DLD1 (cell line): ENCODE results near the gene TNFAIP8L1.
"Not testable (repeated sequence)": the region's sequence is repeated elsewhere in the genome, so short reads cannot be mapped to it uniquely, and the experiment has no call there.

Experiments
- in situ Hi-C: cut with HindIII; loops from 2 replicates; pipeline ENCODE4 v1.10.0; 2017; ENCODE audit warnings: low sequenced_read_pairs

The TNFAIP8L1 gene

DNA sequence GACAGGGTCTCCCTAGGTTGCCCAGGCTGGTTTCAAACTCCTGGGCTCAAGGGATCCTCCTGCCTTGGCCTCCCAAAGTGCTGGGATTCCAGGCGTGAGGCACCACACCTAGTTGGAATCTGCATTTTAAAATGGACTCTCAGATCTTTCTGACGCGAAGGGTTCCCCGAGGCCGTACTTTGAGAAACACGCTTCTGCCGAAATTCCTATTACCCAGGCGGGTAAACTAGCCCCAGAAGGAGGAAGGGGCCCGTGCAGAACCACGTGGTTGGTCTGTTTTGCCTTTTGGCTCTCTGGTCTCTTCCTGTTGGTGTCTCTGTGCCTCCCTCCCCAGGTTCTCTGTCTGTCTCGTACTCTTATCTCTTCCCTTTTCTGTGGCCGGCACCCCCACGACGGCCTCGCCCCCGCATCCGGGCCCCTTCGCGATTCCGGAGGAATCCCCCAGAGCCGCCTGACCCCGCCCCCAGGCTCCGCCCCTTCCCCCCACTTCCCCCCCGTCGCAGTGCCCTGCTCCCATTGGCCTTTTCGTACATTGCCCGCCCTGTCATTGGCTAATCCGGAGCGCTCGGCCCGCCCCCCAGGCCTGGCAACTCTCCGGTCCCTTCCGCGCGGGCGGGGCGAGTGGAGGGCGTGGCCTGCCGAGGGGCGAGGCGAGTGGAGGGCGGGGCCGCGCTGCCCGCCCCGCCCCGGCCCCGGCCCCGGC lies at the start of gene TNFAIP8L1:
Gene TNFAIP8L1 (plus strand): TSS at position 689 of the 703 bp plus-strand sequence. CDS start 12,354 bp downstream, outside the sequence.
- in situ Hi-C loops: no loop called here

DNA sequence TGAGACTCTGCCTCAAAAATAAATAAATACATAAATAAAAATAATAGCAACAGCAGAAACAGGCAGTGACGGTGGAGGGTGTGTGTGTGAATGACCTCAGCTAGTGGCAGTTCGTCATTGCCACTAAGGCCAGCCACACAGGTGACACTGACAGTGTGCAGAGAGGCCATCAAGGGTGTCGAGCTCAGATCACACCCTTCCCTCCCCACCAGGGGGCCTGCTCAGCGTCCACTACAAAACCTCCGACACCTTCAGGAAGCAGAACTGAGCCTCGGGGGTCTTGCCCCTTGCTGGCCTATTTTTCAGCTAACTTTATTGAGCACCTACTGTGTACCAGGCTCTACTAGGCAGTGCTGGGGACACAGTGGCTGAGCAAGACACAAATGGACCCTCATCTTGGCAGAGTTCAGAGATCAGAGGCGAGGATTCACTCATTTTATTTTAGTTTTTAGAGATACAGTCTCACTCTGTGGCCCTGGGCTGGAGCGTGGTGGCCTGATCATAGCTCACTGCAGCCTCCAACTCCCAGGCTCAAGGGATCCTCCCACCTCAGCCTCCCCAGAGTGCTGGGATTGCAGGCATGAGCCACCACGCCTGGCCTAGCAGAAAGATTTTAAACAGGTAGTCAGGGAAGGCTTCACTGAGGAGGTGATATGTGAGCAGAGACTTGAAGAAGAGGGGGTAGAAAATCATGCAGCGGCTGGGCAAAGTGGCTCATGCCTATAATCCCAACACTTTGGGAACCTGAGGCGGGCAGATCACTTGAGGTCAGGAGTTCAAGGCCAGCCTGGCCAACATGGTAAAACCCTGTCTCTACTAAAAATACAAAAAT lies 49.5 kb upstream of the TNFAIP8L1 start:
- in situ Hi-C loops: no loop called here

DNA sequence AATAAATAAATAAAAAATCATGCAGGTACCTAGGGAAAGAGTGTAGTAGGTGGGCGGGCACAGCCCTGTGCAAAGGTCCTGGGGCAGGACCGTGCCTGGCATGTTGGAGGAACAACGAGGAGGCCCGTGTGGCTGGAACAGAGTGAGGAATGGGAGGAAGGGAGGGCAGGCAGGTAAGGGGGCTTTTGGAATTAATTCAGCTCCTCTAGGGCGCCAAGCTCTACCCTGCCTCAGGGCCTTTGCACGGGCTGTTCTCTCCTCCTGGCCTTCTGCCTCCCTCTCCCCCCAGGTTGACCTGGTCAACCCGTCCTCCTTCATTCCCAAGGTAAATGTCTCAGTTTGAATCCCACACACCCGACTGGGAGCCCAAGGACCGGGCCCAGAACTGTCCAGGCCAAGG lies 48.8 kb upstream of the TNFAIP8L1 start:
- in situ Hi-C loops: no loop called here

DNA sequence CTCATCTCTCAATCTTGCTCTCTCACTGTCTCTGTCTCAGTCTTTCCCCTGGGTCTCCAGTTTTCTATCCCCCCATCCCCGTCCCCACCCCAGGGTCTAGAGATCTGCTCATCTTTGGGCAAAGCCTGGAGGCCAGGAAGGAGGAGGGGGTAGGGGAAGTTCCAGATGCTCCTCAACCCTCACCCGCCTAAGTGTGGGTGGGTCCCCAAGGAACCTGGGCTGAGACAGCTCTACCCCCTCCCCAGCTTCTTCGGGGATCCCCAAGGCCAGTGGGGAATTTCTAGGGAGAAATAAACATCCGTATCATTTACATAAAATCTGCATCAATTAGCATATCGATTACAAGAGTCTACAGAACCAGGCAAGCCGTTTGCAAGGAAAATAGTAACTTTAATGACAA lies 48.0 kb upstream of the TNFAIP8L1 start:
- in situ Hi-C loops: no loop called here

DNA sequence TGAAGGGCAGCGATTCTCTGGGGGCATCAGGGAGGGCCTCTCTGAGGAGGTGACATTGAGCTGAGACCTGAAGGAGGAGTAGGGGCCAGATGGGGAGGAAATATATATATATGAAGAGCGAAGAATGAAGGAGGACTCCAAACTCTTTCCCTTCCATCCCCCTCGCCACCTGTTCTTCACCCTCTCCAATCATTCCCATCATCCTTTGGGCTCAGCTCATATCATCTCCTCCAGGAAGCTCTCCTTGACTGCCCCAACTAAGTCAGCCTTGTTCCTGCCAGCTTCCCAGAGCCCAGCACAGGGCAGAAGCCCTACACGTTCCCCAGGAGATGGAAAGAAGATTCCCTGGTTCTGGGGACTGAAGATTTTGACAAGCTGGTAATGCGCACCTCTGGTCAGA lies 46.9 kb upstream of the TNFAIP8L1 start:
- in situ Hi-C loops: no loop called here

DNA sequence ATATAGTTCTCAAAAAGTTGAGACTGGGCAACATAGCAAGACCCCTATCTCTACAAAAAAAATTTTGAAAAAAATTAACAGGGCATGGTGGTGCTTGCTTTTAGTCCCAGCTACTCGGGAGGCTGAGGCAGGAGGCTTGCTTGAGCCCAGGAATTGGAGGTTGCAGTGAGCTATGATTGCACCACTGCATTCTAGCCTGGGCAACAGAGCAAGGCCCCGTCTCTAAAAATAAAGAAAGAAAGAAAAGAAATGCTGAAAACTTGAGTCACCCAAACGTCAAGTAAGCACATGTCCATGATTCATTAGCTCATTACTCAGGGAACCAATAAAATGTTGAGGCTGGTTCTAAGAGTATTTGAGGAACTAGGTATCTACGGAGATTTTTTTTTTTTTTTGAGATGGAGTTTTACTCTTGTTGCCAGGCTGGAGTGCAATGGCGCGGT lies 45.9 kb upstream of the TNFAIP8L1 start:
- in situ Hi-C loops: no loop called here

DNA sequence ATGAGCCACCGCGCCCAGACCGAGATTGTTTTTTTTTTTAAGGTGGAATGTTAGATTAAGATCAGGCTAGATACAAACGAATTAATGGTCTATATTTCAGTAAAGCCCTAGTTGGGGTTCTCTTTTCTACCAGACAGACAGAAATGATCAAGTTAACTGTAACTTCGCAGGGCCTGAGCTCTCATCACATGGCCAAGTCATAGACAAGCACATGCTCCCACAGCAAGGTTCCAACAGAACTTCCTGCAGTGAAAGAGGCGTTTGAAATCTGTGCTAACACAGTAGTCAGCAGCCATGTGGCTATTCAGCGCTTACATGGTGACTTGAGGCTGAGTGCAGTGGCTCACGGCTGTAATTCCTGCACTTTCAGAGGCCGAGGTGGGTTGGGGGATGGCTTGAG lies 45.1 kb upstream of the TNFAIP8L1 start:
- in situ Hi-C loops: no loop called here

DNA sequence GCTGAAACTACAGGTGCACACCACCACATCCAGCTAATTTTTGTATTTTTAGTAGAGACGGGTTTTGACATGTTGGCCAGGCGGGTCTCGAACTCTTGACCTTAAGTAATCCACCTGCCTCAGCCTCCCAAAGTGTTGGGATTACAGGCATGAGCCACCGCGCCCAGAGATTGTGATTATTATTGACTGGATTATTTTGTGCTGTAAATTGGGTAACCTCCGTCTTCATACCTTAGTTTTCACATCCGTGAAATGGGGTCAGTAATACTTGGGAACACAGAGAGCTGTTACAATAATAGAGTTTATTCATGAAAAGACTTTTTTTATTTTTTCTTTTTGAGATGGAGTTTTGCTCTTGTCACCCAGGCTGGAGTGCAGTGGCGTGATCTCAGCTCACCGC lies 44.2 kb upstream of the TNFAIP8L1 start:
- in situ Hi-C loops: not testable (repeated sequence)

DNA sequence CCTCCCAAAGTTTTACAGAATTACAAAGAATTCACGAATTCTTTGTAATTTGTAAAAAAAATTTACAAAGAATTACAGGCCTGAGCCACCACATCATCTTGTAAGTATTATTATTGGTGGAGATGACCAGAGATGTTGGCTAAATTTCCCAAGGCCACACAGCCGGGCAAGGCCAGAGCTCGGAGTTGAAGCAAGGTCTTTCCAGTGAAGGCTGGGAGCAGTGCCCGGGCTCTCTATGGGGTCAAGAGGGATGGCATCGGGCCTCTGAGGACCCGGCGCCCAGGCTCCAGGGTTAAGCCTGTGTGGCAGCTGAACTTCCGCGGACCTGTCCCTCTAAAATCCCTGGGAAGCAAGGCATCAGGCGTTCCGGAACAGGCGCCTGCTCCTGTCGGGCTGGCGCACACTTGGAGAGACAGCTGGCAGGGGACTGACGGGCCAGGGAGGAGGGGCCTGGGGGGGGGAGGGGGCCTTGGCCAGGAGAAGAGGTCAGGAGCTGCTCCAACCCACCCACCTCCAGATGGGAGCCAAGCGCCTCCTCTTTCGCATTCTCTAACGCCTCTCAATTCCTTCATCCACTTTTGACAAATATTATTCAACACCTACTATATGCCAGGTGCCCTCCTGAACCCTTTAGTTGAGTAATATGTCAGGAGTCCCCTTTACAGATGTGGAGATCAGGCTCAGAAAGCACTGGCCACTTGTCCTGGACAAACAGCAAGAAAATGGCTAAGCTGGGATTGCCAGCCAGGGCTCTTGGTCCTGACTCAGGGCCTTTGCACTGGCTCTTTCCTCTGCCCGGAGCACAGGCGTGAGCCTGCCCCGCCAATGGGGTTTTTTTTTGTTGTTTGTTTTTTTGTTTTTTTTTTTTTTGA lies 43.0 kb upstream of the TNFAIP8L1 start:
- in situ Hi-C loops: no loop called here

DNA sequence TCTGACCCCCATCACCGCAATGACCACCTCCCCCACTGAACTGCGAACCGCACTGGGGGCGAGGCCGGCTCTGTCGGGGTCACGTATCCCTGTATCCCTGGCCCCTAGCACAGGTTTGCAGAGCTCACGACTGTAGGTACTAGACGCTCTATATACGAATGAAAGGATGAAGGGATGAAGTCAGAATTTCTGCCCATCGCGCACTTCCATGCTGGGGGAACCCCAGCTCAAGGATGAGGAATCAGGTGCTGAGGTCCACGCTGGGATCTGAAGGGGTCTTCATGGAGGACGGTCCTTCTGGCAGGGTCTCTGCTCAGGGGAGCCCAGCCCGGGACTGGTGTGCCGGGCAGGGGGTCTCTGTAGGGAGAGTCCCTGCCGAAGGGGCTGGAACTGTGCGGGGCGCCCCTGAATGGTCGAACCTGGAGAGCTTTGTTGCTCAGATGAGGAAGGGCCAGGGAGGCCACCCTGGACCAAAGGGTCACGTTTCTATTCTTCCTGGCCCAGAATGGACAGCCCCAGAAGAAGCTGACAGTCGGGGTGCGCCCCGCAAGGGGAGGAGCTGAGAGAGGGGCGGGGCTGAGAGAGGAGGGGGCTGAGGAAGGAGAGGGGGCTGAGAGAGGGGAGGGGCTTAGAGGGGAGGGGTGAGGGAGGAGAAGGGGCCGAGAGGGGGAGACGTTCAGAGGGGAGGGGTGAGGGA lies 41.9 kb upstream of the TNFAIP8L1 start:
- in situ Hi-C loops: no loop called here

DNA sequence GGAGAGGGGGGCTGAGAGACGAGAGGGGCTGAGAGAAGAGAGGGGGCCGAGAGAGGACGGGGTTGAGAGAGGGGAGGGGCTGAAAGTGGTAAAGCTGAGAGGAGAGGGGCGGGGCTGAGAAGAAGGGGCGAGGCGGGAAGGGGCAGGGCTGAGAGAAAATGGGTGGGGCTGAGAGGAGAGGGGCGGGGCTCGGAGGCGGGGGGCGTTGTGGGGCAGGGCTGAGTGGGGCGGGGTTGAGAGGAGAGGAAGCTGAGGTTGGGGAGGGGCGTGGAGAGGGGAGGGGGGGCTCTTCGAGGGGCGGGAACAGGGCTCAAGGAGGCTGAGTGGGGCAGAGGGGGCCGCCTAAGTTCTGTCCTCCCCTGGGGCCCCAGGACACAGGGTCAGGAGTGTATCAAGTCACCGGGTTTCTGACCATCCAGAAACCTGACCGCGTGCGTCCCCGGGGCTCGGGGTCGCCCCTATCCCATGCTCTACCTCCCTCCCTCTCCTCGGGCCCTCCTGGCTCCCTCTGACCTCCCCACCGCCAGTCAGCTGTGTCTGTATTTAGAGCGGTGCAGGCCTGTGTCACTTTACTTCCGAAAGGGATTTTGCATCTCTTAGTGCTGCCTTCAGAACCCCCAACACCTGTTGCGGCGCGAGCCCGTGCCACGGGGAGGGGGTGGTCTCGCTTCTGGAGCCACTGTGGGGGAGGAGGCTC lies 41.2 kb upstream of the TNFAIP8L1 start:
- in situ Hi-C loops: no loop called here

DNA sequence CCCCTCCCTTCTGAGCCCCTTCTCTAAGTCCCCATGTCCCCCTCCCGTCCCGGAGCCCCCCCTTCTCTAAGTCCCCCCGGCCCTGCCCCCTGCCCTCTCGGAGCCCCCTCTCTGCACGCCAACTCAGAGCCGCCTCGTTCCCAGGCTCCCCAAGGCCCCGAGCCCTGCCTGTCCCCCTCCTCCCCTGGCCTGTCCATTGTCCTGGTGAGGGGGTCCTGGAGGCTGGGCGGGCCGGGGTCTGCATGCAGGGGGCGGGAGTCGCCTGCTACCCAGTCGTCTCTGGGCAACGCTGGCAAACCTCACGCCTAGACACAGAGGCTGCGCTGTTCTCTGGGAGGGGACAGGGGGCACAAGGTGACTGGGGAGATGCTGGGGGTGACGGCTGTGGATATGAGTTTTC lies 40.6 kb upstream of the TNFAIP8L1 start:
- in situ Hi-C loops: no loop called here

DNA sequence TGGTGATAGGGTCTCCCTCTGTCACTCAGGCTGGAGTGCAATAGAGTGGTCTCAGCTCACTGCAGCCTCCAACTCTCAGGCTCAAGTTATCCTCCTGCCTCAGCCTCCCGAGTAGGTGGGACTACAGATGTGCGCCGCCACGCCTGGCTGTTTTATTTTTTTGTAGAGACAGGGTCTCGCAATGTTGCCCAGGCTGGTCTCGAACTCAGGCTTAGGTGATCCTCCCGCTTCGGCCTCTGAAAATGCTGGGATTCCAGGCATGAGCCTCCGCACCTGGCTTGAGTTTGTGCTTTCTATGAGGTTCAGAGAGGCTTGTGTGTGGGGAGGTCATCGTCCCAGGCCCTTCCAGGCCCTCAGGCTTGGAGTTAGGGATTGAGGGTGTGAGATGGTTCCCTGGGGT lies 39.2 kb upstream of the TNFAIP8L1 start:
- in situ Hi-C loops: no loop called here

DNA sequence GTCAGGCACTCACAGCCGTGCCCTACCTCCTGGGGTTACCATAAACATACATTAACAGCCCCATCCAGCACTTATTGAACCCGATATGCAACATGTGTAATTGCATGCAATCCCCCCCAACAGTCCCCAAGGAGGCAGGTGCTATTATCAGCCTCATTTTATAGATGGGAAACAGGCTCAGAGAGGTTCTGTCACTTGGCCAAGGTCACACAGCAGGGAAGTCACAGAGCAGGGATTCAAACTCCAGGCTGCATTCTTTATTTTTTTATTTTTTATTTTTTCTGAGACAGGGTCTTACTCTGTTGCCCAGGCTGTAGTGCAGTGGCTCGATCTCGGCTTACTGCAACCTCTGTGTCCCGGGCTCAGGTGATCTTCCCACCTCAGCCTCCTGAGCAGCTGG lies 38.4 kb upstream of the TNFAIP8L1 start:
- in situ Hi-C loops: no loop called here

DNA sequence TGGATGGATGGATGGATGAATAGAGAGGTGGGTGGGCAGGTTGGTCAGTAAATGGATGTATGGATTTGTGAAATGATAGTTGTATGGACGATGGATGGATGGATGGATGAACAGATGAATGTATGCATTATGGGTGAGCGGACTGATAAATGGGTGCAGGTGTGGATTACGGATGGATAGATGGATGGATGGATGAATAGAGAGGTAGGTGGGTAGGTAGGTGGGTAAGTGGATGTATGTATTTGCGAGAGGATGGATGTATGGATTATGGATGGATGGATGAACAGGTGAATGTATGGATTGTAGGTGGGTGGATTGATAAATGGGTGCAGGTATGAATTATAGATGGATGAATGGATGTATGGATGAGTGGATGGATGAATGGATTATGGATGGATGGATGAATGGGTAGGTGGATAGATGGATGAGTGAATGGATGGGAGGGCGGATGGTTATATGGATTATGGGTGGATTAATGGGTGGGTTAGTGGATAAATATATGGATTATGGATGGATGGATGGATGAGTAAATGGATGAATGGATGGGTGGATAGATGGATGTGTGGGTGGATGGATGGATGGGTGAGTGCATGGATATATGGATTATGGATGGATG lies 37.0 kb upstream of the TNFAIP8L1 start:
- in situ Hi-C loops: no loop called here

DNA sequence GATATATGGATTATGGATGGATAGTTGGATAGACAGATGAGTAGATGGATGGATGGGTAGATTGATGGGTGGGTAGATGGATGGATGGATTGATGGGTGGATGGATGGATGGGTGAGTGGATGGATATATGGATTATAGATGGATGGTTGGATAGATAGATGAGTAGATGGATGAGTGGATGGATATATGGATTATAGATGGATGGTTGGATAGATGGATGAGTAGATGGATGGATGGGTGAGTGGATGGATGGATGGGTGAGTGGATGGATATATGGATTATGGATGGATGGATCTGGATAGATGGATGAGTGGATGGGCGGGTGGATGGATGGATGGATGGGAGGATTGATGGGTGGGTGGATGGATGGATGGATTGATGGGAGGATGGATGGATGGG lies 36.4 kb upstream of the TNFAIP8L1 start:
- in situ Hi-C loops: no loop called here

DNA sequence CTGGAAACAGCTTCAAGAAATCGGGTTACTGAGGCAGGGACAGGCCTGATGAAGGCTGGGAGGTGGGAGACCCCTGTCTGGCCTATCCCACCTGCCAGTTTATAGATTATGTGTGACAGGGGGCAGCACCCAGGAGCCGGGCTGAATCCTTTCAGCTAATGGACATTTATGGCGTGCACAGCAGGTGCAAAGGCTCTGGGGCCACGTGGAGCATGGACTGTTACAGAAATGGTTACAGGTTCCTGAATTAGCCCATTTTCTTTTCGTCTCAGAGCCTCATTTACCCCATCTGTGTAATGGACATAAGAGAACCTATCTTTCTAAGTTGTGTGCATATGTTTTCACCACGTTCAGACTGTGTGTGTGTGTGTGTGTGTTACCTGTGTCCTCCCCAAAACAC lies 34.4 kb upstream of the TNFAIP8L1 start:
- in situ Hi-C loops: no loop called here

DNA sequence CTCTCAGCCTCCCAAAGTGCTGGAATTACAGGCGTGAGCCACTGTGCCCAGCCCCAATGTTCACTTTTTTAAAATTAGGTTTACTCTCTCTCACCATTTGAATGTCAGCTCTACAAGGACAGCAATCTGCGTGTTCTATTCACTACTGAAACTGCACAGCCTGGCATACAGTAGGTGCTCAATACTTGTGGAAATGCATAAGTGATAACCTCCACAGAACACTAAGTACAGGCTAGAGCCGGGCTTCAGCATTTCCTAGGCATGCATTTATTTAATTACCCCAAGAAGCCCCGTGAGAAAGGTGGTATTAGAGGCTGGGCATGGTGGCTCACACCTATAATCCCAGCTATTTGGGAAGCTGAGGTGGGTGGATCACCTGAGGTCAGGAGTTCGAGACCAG lies 33.1 kb upstream of the TNFAIP8L1 start:
- in situ Hi-C loops: no loop called here

DNA sequence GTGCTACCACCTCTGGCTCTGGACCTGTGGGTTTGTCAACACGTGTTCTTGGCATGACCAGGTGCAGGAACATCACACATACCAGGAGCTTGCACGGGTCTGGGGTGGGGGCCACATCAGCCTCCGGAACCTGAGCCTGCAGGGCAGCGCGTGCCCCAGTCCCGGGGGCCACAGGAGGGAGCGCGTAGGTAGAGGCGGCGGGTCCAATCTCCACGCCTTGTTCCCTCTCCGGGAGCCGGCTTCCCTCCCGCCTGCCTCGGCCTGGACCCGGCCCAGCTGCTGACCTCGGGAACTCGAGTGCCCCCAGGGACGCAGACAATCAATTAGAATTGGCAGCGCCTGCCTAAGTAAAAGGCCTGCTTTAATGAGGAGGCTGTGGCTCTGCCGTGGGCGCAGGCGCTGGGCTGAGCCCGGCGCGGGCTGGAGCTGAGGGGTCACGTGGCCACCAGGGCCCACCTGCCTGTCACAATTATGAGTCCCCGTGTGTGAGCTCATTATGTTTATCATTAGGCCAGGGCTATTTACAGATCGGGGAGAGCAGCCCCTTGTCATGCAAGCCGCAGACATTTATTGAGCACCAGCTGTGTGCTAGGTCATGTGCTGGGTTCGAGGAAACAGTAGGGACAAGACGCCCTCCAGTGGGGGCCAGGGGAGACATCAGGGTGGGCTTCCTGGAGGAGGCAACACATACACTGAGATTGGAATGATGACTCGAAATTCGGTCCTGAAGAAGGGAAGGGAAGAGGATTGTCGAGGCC lies 32.2 kb upstream of the TNFAIP8L1 start:
- in situ Hi-C loops: no loop called here
